Skin epidermis (tissue), 12 donors: ENCODE measurements around the gene ADISSP.
"Not testable (repeated sequence)": the region's sequence is repeated elsewhere in the genome, so short reads cannot be mapped to it uniquely, and the experiment has no call there.

Source experiments
- H3K27ac ChIP-seq, 21 experiments: fragments of 200-600 bp; sonication (generic) in 11 of 21; one replicate each; pipeline ENCODE4 v1.5.0; 2020; ENCODE audit warnings: mild to moderate bottlenecking in 3 of 21, inconsistent platforms in 2 of 21, moderate library complexity in 2 of 21
- H3K4me3 ChIP-seq, 7 experiments: fragments of 200-600 bp; sonication (generic) in 2 of 7; one replicate each; pipeline ENCODE4 v1.5.0; 2020; ENCODE audit warnings: inconsistent platforms in 2 of 7, mild to moderate bottlenecking in 2 of 7, moderate library complexity in 1 of 7

Gene ADISSP

DNA sequence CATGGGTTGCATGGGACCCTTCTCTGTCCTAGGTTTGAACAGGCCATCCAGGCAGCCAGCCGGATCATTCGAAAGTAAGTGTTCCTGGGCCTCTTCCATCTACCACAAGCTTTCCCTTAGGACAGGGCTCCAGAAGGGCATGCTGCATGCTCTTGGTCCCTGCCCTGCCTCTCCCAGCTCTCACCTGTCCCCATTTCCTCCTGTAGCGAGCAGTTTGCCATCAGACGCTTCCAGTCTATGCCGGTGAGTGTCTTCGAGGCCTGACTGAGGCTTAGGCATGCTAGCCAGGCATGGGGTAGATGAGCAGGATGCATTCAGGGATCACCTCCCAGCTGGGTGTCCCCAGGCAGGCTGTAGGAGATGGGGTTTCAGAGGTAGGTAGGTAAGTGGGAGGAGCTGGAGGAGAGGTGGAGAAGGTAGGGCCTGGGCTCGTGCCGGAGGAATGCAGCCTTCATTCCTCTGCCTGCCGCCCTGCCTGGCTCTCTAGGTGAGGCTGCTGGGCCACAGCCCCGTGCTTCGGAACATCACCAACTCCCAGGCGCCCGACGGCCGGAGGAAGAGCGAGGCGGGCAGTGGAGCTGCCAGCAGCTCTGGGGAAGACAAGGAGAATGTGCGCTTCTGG is 32.8 kb upstream of the ADISSP start:
- peak overlapping the region in 17 of 21 experiments; percentile 5 to 97 (median 91) for H3K27ac ChIP-seq
- no peak overlapping the region for H3K4me3 ChIP-seq

DNA sequence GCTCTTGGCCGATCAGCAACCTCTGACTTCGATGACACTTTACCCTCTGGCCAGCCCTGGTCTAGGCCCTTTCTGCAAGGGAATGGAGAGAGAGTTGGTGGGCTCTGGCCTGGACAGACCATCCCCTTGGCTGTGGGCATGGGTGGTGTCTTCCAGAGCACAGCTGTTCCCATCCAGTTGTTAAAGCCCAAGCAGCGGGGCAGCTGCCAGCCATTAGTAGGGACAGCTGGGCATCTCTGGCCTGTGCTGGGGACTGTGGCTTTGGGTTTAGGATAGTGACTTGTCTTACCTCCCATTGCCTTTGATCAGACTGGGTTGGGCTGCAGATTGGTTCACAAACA is 31.3 kb upstream of the ADISSP start:
- H3K27ac ChIP-seq = peak overlapping the region in 19 of 21 experiments; percentile 6 to 97 (median 90)
- peak overlapping the region in 1 of 7 experiments; percentile 70 for H3K4me3 ChIP-seq

DNA sequence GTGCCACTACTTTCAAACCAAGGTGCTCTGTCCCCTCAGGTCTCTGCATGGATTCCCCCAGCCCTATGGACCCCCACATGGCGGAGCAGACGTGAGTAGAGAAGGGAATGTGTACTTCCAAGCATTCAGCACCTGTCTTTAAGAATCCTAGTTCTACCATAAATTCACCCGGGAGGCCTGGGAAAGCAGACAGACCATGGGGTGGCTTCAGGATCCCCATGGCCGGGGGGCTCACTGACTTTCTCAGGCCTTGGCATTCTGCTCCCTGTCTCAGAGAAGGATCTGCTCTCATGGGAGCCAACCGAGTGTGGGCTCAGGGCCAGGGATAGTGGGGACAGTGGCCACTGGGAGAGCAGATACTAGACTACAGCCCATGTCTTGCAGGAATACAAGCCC is 30.8 kb upstream of the ADISSP start:
- peak overlapping the region in 18 of 21 experiments; percentile 25 to 97 (median 90) for H3K27ac ChIP-seq
- peak overlapping the region in 1 of 7 experiments; percentile 70 for H3K4me3 ChIP-seq

DNA sequence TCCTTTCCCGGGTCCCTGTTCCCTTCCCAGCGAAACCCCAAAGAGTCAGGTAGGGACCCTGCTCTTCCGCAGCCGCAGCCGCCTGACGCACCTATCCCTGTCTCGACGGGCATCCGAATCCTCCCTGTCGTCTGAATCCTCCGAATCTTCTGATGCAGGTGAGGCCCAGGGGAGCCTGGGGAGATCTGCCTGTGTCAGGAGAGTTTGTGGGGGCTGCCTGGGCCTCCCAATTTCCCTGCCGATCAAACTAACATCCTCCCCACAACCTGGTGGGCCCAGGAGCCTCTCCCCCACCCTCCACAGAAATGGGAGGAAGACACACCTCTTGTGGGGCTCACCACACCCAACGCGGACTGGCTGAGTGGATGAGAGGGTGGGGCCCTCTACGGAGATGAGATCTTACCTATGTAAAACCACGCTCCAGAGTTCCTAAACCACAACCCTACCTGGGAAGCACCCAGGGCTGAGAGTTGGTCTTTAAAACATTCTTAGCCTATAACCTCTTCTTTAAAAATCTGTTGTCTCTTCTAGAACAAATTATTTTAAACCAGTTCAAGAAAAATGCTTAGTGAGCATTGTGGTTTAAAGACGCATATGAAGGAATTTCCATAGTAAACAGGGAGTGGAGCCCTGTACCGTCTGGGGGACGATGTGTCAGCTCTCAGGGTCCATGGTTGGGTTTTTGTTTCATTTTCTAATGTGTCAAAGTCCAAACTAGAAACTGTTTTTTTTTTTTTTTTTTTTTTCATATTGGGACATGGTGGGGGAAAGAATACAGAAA is 30.2 kb upstream of the ADISSP start:
- Histone ChIP-seq H3K27ac (peak overlapping the region in 20 of 21 experiments; percentile 55 to 97 (median 90)), H3K4me3 (peak overlapping the region; percentile 48 to 72 (median 61))

DNA sequence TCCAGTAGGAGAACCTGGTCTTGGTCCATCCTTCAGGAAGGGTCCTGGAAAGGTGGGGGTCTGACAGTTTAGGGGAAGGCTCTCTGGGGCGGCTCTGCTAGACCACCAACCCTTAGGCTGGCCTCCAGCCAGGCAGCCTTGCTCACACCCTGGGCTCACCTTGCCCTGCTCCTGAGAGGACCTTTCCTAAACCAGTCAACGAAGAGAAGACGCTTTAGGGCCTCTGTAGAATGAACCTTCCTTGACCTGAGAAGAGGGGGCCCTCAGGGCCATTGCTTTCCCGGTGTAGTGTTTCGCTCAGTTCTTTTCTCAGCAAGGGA is 29.6 kb upstream of the ADISSP start:
- Histone ChIP-seq H3K27ac (peak overlapping the region in 20 of 21 experiments; percentile 55 to 97 (median 90)), H3K4me3 (peak overlapping the region; percentile 48 to 72 (median 61))

DNA sequence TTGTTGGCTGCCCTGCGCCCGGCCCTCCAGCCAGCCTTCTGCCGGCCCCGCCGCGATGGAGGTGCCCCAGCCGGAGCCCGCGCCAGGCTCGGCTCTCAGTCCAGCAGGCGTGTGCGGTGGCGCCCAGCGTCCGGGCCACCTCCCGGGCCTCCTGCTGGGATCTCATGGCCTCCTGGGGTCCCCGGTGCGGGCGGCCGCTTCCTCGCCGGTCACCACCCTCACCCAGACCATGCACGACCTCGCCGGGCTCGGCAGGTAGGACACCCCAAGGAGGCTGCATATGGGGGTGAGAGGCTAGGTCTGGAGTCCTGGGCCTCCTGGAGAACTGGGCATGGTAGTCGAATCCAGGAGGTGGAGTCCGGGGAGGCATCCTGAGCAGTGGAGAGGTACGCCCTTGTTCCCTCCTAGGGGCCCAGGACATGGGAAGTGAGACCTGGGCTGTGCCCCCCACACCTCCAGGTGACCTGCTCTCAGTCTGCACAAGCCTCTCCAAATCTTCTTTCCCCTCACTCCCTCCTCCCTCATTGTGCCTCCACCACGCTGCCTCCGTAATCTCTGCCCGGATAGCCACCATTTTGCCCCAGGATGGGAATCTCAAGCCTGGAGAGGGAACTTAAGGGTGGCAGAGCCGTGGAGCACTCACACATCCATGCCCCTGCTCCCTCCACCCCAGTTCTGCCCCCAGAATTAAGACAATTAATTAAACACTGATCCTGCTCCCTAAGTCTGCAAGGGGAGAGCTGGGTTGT is 29.1 kb upstream of the ADISSP start:
- H3K27ac ChIP-seq = peak overlapping the region; percentile 12 to 97 (median 90)
- H3K4me3 ChIP-seq = peak overlapping the region; percentile 48 to 72 (median 61)

DNA sequence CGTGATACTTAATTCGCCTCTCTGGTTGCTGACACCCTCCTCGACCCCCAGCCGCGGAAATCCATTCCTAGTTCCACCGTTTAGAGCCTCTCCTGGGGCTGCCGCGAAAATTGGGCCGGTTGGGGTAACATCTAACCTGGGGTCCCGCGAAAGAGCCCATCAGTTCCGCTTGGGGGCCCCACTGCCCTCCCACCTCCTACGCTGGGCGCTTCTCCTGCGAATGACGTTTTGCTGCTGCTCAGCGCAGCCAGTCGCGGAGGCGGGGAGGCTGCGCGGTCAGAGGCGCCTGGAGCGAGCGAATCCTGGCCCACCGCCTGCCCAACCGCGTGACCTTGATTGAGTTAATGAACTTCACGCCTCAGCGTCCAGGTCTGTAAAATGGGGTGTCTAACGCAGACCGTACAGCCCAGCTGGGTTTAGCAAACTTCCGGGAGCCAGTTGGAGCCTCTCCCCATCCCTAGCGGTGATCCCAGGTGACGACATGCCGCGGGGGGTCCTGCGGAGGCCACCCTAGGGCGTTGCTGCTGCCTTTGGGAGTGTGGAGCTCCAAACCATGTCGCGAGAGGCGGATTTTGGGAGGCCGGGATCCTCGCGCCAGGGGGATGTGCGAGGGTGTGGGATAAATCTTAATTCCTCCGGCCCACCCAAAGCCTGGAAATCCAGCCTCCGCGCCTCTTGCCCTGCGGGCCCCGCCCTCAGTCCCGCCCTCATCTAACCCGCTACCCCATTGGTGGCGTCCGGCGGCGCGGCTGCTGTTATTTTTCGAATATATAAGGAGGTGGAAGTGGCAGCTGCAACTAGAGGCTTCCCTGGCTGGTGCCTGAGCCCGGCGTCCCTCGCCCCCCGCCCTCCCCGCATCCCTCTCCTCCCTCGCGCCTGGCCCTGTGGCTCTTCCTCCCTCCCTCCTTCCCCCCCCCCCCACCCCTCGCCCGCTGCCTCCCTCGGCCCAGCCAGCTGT is 28.2 kb upstream of the ADISSP start, which contains the start of gene CDC25B:
CDC25B (plus strand) TSS at position 800 of the 958 bp plus-strand sequence. CDS start 222 bp downstream, outside the sequence.
- Histone ChIP-seq H3K27ac (peak within 1 kb of the TSS; percentile 66 to 97 (median 91)), H3K4me3 (peak within 1 kb of the TSS; percentile 48 to 72 (median 61))

DNA sequence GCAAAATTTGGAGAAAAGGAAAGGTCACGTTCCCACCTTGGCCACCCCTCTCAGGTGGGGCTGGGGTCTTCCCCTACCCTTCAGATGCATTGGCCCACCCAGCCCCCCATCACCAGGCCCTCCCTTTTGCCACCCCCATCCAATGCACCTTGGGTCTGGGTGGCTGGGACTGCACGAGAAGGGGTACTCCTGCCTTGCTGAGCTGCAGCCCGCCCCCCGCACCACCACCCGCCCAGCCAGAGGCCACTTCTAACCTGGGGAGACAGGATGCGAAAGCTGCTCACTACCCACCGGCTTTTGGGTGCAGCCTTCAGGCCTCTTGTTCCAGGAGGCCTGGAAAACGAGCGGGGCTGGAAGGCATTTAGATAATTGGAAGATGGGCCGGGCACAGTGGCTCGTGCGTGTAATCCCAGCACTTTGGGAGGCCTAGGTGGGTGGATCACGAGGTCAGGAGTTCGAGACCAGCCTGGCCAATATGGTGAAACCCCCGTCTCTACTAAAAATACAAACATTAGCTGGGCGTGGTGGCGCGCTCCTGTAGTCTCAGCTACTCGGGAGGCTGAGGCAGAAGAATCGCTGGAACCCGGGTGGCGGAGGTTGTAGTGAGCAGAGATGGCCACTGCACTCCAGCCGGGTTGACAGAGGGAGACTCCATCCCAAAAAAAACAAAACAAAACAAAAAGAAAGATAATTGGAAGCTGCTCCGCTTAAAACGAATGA is 27.3 kb upstream of the ADISSP start:
- Histone ChIP-seq H3K27ac (peak overlapping the region in 19 of 21 experiments; percentile 69 to 97 (median 92)), H3K4me3 (peak overlapping the region in 5 of 7 experiments; percentile 48 to 72 (median 66))

DNA sequence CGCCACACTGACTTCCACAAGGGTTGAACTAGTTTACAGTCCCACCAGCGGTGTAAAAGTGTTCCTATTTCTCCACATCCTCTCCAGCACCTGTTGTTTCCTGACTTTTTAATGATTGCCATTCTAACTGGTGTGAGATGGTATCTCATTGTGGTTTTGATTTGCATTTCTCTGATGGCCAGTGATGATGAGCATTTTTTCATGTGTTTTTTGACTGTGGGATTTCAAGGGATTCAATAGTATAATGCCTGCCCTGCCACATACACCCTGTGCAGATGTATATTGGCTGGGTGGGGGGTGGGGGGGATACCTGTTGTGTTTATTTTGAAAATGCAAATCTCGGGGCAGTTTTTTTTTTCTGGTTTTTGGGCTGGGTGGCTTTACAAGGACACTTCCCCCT is 26.6 kb upstream of the ADISSP start:
- not testable (repeated sequence) for H3K4me3 ChIP-seq
- peak overlapping the region in 1 of 21 experiments; percentile 96 for H3K27ac ChIP-seq

DNA sequence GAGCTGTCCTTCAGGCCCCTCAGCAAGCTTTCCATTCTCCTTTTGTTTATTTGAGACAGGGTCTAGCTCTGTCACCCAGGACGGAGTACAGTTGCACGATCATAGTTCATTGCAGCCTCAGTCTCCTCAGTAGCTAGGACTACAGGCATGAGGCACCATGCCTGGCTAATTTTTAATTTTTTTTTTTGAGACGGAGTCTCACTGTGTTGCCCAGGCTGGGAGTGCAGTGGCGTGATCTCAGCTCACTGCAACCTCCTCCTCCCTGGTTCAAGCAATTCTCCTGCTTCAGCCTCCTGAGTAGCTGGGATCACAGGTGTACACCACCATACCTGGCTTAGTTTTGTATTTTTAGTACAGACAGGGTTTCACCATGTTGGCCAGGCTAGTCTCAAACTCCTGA is 21.6 kb upstream of the ADISSP start:
- not testable (repeated sequence) for H3K4me3 ChIP-seq
- peak overlapping the region in 1 of 21 experiments; percentile 14 for H3K27ac ChIP-seq

DNA sequence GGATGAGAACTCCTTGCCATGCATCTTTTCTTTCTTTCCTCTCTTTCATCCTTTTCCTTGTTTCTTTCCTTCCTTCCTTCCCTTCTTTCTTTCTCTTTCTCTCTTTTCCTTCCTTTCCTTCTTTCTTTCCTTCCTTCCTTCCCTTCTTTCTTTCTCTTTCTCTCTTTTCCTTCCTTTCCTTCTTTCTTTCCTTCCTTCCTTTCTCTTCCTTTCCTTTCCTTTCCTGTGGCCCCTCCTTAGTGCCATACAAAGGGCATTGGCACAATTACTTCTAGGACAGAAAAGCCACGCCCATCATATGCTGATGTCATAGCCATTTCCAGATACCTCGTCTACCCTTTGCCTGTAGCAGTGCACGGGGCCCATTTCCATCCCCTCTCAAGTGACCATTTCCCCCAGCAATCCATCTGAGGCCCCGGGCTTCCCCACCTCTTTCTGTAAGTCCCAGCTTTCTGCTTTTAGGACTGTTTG is 21.2 kb upstream of the ADISSP start:
- H3K4me3 ChIP-seq = no peak overlapping the region
- peak overlapping the region in 2 of 21 experiments; percentile 14 to 42 for H3K27ac ChIP-seq

DNA sequence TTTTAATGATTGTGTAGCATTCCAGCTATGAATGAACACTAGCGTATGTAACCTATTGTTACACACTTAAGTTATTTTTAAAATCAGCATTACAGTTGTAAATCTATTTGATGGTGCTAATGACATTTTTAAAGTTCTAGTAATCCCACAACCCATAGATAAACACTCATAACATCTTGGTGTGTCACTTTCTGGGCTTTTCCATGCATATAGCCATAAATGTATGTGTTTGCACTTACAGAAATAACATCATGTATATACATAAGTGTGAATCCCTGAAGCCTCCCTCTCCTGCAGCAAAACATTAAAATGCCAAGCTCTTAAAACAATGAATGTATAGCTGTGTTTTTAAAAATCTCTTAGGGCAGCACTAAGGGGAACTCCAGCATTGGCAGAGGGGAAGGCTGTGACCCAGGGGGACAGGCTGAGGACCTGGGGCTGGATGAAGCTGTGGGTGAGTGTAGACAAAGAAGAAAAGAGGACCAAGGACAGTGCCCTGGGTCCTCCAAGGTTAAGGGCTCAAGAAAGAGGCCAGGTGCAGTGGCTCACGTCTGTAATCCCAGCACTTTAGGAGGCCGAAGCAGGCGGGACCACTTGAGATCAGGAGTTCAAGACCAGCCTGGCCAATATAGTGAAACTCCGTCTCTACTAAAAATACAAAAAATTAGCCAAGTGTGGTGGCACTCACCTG is 19.9 kb upstream of the ADISSP start:
- Histone ChIP-seq H3K4me3 (peak overlapping the region in 6 of 7 experiments; percentile 13 to 56 (median 20)), H3K27ac (peak overlapping the region in 8 of 21 experiments; percentile 6 to 64 (median 38))

DNA sequence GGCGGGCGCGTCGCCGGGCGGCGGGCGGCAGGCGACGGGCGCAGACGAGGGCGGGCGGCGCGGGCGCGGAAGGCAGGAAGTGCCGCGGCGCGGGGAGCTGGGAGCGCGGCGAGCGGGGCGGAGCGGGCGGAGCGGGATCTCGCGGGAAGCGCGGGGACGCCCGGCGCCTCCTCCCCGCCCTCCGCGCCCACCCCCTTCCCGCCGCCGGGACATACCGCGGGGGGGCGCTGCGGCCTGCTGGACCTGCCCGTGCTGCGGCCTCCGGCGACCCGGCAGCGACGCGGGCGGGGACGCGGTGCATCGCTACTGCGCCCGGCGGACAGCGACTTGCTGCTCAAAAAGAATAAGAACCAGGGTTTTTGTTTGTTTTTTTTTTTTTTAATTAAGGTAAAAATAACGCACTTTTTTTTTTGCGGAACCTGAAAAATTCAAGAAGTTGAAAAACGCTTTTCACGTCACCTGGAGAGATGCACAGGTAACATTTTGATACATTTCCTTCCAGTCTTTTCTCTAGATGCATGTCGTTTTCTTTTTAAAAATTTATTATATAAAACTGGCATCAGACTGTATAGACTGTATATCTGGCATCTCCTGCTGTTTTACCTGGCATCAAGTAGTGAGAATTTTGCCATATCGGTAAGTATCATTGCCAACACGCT is 19.2 kb upstream of the ADISSP start, which contains the start of gene CENPB:
CENPB (minus strand) TSS at position 76 of the 659 bp plus-strand sequence. CDS start 257 bp downstream, outside the sequence.
- Histone ChIP-seq H3K4me3 (peak within 1 kb of the TSS; percentile 54 to 64 (median 59)), H3K27ac (peak within 1 kb of the TSS; percentile 42 to 88 (median 76))

DNA sequence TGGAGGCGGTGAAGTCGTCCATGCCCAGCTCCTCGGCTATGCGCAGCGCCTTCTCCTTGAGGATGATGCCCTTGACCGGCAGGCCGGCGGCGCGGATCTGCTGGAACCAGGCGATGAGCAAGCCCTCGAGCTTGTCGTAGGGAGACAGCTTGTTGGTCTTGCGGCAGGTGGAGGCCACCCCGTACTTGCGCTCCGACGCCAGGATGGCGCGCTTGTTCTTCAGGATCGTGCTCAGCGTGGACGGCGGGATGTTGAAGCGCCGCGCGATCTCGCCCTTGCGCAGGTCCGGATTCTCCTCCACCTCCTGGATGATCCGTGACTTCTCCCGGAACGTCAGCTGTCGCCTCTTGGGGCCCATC is 18.6 kb upstream of the ADISSP start:
- Histone ChIP-seq H3K4me3 (peak overlapping the region; percentile 54 to 64 (median 59)), H3K27ac (peak overlapping the region; percentile 42 to 88 (median 76))

DNA sequence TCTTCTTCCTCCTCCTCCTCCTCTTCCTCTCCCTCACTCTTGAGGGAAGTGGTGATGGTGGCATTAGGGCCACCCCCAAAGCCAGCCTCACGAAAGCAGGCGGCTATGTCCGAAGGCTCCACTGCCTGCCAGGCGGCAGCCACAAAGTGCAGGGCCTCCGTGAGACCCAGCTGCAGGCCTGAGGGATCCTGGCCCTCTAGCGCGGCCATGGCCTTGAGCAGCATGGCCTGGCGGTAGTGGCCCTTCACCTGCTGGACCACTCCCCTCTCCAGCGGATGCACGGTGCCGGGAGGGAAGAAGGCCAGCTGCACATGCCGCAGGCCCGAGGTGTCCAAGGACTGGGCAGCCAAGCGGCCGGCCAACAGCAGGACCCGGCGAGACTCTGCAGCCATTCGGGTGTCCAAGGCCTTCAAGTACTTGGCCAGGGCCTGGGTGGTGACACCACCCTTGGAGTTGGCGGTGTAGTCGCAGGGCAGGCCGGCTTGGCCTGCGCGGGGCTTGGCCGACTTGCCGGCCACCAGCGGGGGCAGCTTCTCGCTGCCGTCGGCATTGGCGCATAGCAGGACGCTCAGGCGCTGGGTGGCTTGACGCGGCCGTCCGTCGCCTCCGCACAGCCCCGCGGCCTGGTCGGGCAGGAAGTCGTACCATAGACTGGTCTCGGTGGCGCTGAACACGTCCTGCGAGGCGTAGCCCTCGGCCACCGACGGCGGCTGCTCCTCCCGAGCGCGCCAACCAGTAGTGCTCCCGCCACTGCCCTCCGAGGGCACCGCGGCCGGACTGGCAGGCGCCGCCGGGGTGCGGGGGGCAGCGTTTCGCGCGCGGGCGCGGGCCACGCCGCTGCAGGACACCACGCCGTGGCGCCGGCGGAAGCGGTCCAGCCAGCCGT is 17.9 kb upstream of the ADISSP start:
- peak overlapping the region; percentile 54 to 64 (median 59) for H3K4me3 ChIP-seq
- peak overlapping the region; percentile 42 to 88 (median 76) for H3K27ac ChIP-seq

DNA sequence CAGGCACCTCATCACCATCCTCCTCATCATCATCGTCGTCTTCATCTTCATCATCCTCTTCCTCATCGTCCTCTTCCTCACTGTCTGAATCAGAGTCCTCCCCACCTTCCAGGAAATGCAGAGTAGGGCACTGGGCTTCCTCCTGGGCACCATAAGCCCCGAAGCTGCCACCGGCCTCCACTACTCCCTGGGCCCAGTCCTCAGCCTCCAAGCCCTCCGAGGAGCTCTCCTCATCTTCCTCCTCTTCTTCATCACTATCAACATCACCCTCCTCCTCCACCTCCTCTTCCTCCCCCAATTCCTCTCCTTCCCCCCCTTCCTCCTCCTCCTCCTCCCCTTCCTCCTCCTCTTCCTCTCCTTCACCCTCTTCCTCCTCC is 17.3 kb upstream of the ADISSP start:
- peak overlapping the region in 12 of 21 experiments; percentile 18 to 87 (median 77) for H3K27ac ChIP-seq

More for the DNA sequence above, 17.3 kb upstream of the ADISSP start:
- H3K4me3 ChIP-seq = peak overlapping the region; percentile 54 to 64 (median 59)
